Bronchus fibroblast of lung (primary cell): ENCODE measurements around the gene PRCP. TPM values are rescaled to one million over a fixed set of nuclear protein-coding genes. Genes with fewer than 3 reads are reported as not detected.

Source experiments
- total RNA-seq: library from RNA; depleted of rRNA; stranded (reverse); fragments of >200 nt; gene quantifications from 2 replicates; pipeline ENCODE4 v1.2.3, GENCODE V29; 2015

PRCP gene
- total RNA-seq = 40.4 and 43.4 TPM in 2 replicates

DNA sequence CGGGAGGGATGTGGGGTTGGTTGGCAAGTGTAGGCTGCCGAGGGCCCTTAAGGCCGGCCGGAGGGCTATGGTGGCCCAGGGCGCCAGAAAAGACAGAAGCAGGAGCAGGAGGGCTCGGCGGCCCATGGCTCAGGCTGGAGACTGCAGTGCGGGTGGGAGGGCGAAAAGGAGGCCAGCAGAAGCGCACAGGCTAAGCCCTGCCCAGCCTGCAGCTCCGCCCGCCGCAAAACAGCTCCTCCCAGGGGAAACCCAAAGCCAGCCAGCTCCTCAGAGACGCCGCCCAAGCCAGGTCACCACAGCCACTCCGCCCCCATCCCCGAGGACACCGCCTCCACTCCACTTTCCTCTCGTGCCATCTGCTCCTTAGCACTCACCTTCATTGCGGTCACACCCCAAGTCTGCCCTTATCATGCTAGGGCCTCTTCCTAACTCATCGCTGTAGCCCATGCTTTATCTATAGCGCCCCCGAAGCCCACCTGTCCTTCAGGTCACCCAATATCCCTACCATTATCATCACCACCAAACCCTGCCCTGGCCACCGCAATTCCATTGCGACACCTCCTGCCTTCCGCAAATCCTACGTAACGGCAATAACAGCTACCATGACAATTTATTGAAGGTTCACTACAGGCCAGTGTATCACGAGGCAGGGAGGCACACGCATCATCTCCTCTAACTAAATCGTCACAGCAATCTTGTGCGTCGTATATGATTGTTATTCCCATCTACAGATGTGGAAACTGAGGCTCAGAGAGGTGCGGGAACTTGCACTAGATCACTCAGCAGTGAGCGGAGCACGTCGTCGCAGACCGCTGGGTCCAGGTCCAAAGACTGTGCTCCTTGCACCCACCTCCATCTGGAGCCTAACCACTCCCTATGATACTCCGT, at the start of gene PRCP:
Gene PRCP, minus strand, starts transcription at position 154 of the 888 bp plus-strand sequence. Its CDS starts 28 bp downstream, at position 126.

DNA sequence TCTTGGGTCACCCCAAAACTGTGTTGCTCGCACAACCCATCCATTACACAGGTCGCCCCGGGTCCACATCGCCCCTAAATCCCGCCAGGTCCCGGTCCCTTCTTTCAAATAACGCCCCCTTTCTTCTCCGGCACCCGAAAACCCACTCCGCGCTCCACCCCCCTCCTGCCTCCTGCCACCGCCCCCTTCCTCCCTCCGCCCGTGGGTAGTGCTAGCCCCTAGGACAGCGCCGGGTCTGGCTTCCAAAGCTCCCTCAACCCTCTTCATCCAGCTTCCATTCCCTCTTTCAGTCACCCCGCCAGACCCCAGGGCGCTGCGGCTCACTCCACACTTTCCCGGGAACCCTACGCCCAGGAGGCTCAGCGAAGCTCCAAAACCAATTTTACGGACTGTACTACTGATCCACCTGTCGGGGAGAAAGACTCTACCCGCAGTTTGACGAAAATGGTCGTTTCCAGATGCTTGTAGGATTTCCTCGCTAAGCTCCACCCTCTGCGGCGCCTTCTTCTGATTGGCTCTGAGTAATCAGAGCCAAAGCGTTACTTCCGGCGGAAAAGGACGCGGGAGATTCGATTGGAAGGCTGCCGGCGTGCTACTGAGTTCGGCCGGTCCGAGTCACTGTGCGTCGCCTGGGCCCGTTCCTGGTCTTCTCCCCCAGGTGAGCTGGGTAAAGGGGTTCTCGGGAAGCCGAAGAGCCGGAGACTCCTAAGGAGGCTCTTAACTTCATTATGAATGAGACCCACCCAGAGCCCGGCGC, 1.1 kb upstream of the PRCP start, which contains the start of gene DDIAS:
Gene DDIAS, plus strand, starts transcription at position 572 of the 757 bp plus-strand sequence. CDS start 13,003 bp downstream, outside the sequence.

Other genes with a start within 250 kb of the PRCP start
- gene FAM181B, start 166.6 kb downstream of the PRCP start, total RNA-seq = under 0.01 TPM in 1 of 2 replicates, not detected in the other
- gene DDIAS, start 1.3 kb upstream of the PRCP start, total RNA-seq = 7.1 and 7.3 TPM in 2 replicates
- gene RAB30, start 171.5 kb upstream of the PRCP start, total RNA-seq = 4.6 and 7.4 TPM in 2 replicates